ENCODE measurements around the gene THOC2. TPM values are rescaled to one million over a fixed set of nuclear protein-coding genes. Genes with fewer than 3 reads are reported as not detected.
"Not testable (repeated sequence)": the region's sequence is repeated elsewhere in the genome, so short reads cannot be mapped to it uniquely, and the experiment has no call there.

THOC2 gene
- total RNA-seq, 1 donor from 2014 or later = 66.5 TPM

DNA sequence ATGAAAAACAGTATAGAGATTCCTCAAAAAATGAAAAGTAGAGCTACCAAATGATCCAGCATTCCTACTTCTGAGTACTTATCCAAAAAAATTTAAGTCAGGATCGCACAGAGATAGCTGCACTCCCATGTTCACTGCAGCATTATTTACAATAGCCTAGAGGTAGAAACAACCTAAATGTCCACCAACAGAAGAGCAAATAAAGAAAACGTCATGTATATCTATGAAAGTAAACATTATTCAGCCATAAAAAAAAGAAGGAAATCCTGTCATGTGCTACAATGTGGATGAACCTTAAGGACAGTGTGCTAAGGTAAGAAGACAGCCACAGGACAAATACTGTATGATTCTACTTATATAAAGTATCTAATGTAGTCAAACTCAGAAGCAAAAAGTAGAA, 12.4 kb downstream of the THOC2 start:
- TF ChIP-seq, protein P1, sequence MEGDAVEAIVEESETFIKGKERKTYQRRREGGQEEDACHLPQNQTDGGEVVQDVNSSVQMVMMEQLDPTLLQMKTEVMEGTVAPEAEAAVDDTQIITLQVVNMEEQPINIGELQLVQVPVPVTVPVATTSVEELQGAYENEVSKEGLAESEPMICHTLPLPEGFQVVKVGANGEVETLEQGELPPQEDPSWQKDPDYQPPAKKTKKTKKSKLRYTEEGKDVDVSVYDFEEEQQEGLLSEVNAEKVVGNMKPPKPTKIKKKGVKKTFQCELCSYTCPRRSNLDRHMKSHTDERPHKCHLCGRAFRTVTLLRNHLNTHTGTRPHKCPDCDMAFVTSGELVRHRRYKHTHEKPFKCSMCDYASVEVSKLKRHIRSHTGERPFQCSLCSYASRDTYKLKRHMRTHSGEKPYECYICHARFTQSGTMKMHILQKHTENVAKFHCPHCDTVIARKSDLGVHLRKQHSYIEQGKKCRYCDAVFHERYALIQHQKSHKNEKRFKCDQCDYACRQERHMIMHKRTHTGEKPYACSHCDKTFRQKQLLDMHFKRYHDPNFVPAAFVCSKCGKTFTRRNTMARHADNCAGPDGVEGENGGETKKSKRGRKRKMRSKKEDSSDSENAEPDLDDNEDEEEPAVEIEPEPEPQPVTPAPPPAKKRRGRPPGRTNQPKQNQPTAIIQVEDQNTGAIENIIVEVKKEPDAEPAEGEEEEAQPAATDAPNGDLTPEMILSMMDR (IDR thresholded peaks at IDR 0.05) = no peak
- no peaks in the 10 kb centered on the region for H3K27me3 Mint-ChIP-seq (ENCODE audit: unreplicated experiment)
- H3K4me1 Mint-ChIP-seq (ENCODE audit: unreplicated experiment) = peaks cover 2% of the 10 kb centered on the region
- H3K27ac Mint-ChIP-seq (ENCODE audit: unreplicated experiment) = no peak overlapping the region
- DNase-seq (ENCODE audit: extremely low spot score, unreplicated experiment) = no peak
- H3K9me3 Mint-ChIP-seq (ENCODE audit: unreplicated experiment) = peaks cover 16% of the 10 kb centered on the region
- no peak overlapping the region for H3K4me3 Mint-ChIP-seq (ENCODE audit: unreplicated experiment)
- H3K36me3 Mint-ChIP-seq (ENCODE audit: unreplicated experiment) = no peaks in the 10 kb centered on the region

DNA sequence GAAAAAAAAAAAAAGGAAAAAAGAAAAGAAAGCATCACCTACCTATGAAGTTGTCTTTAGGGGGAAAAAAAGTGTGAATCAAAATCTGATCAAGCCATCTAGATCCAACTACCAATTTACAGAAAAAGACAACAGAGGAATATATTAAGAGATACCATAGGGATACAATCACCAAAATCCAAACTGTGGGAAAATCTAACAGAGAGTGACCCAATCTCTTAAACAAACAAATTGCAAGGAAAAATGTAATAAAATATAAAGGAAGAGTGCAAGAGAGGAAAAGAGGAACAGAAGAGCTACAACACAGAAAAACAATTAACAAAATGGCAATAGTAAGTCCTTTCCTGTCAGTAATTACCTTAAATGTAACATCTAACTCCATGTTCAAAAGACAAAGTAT, 19.0 kb downstream of the THOC2 start:
- Mint-ChIP-seq H3K4me1 (ENCODE audit: unreplicated experiment) (peaks cover 16% of the 10 kb centered on the region), H3K36me3 (ENCODE audit: unreplicated experiment) (no peaks in the 10 kb centered on the region), H3K9me3 (ENCODE audit: unreplicated experiment) (peaks cover 4% of the 10 kb centered on the region), H3K27ac (ENCODE audit: unreplicated experiment) (peak overlapping the region; percentile 65), H3K27me3 (ENCODE audit: unreplicated experiment) (no peaks in the 10 kb centered on the region), H3K4me3 (ENCODE audit: unreplicated experiment) (no peak overlapping the region)
- no peak for DNase-seq (ENCODE audit: extremely low spot score, unreplicated experiment)
- TF ChIP-seq, protein P1 (IDR thresholded peaks at IDR 0.05) = no peak

DNA sequence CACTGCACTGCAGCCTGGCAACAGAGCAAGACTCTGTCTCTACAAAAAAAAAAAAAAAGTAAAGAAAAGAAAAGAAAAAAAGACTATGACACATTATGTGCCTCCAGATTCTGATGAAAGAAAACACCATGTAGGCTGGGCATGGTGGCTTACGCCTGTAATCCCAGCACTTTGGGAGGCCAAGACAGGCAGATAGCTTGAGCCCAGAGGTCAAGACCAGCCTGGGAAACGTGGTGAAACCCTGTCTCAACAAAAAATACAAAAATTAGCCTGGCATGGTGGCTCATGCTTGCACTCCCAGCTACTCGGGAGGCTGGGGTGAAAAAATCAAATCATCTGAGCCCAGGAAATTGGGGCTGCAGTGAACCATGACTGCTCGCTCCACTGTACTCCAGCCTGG, 19.4 kb downstream of the THOC2 start:
- Mint-ChIP-seq H3K27me3 (ENCODE audit: unreplicated experiment) (no peaks in the 10 kb centered on the region), H3K9me3 (ENCODE audit: unreplicated experiment) (peaks cover 4% of the 10 kb centered on the region), H3K4me3 (ENCODE audit: unreplicated experiment) (no peak overlapping the region), H3K36me3 (ENCODE audit: unreplicated experiment) (no peaks in the 10 kb centered on the region), H3K4me1 (ENCODE audit: unreplicated experiment) (peaks cover 16% of the 10 kb centered on the region), H3K27ac (ENCODE audit: unreplicated experiment) (peak overlapping the region; percentile 65)
- DNase-seq (ENCODE audit: extremely low spot score, unreplicated experiment) = no peak
- TF ChIP-seq, protein P1 (IDR thresholded peaks at IDR 0.05) = no peak

GRCh38 chrX:123711201-123711600, 21.7 kb downstream of the THOC2 start:
- not testable (repeated sequence) for H3K27me3 Mint-ChIP-seq (ENCODE audit: unreplicated experiment); H3K4me3 Mint-ChIP-seq (ENCODE audit: unreplicated experiment); DNase-seq (ENCODE audit: extremely low spot score, unreplicated experiment); H3K27ac Mint-ChIP-seq (ENCODE audit: unreplicated experiment); H3K9me3 Mint-ChIP-seq (ENCODE audit: unreplicated experiment); H3K36me3 Mint-ChIP-seq (ENCODE audit: unreplicated experiment)
- peaks cover 16% of the 10 kb centered on the region for H3K4me1 Mint-ChIP-seq (ENCODE audit: unreplicated experiment)

GRCh38 chrX:123704781-123705180, 28.1 kb downstream of the THOC2 start:
- Mint-ChIP-seq H3K27ac (ENCODE audit: unreplicated experiment) (peak overlapping the region; percentile 4), H3K9me3 (ENCODE audit: unreplicated experiment) (peaks cover 4% of the 10 kb centered on the region), H3K27me3 (ENCODE audit: unreplicated experiment) (no peaks in the 10 kb centered on the region), H3K36me3 (ENCODE audit: unreplicated experiment) (no peaks in the 10 kb centered on the region), H3K4me1 (ENCODE audit: unreplicated experiment) (peaks cover 4% of the 10 kb centered on the region), H3K4me3 (ENCODE audit: unreplicated experiment) (no peak overlapping the region)
- no peak for DNase-seq (ENCODE audit: extremely low spot score, unreplicated experiment)
- TF ChIP-seq, protein P1 (IDR thresholded peaks at IDR 0.05) = no peak

- no peak overlapping the region for H3K27ac Mint-ChIP-seq (ENCODE audit: unreplicated experiment)
- no peaks in the 10 kb centered on the region for H3K4me1 Mint-ChIP-seq (ENCODE audit: unreplicated experiment)
- no peaks in the 10 kb centered on the region for H3K27me3 Mint-ChIP-seq (ENCODE audit: unreplicated experiment)
- TF ChIP-seq, protein P1 (IDR thresholded peaks at IDR 0.05) = no peak
- DNase-seq (ENCODE audit: extremely low spot score, unreplicated experiment) = no peak
- no peaks in the 10 kb centered on the region for H3K9me3 Mint-ChIP-seq (ENCODE audit: unreplicated experiment)
- H3K36me3 Mint-ChIP-seq (ENCODE audit: unreplicated experiment) = no peaks in the 10 kb centered on the region
- no peak overlapping the region for H3K4me3 Mint-ChIP-seq (ENCODE audit: unreplicated experiment)
These were observed 33.8 kb downstream of the THOC2 start for GRCh38 chrX:123698979-123699520.

Data from osteocyte (in vitro differentiated cells).